ENCODE results near the gene COPG1. TPM values are rescaled to one million over a fixed set of nuclear protein-coding genes. Genes with fewer than 3 reads are reported as not detected.

The COPG1 gene
- total and polyA plus RNA-seq, 9 of the 15 experiments (the other 6 are each of a cell fraction or from before 2014, with no cell fraction given), result 40.3 to 105 (median 62.4) TPM

GRCh38 chr3:129315223-129315997, 66.0 kb downstream of the COPG1 start:
- in situ Hi-C loops (cut with MboI), result no loop called here
- POLR2A ChIA-PET, result interaction anchor here (0.6 to 2.5 kb wide), 24 partner anchors 8 to 267 kb away, joined by 3 to 20 read pairs (median 4); partner anchors contain the start of genes COPG1, EFCAB12 and HMCES
- intact Hi-C loops (cut with micrococcal nuclease), result loop anchor here (2.0 kb wide), 1 partner anchor 37 kb away; the partner anchor contains the start of gene HMCES
- Histone ChIP-seq H3K9ac (ENCODE audit: insufficient read depth in 1 of 2, low read depth in 2 of 2, low read length in 2 of 2) (peak overlapping the region; percentile 79 to 100), H3K79me2 (ENCODE audit: control insufficient read depth, insufficient read depth, low read length) (peaks cover 17% of the 10 kb centered on the region), H3K4me1 (replicated peaks in 1 of 2; ENCODE audit: control insufficient read depth in 2 of 2, insufficient read depth in 2 of 2, low read length in 2 of 2) (peaks cover 18 to 38% of the 10 kb centered on the region in 2 experiments; a peak in 4 of 5 replicates), H2AFZ (ENCODE audit: low read depth, low read length) (peak overlapping the region; percentile 40; the same call in 1 of the 2 replicates), H3K4me2 (ENCODE audit: insufficient read depth, low read length) (peak overlapping the region; percentile 91), H3K4me3 (peak overlapping the region; percentile 78), H3K9me1 (ENCODE audit: control insufficient read depth, insufficient read depth, low read length) (no peaks in the 10 kb centered on the region), H3K36me3 (ENCODE audit: control insufficient read depth, insufficient read depth, low read length) (no peaks in the 10 kb centered on the region), H3K27me3 (ENCODE audit: control insufficient read depth in 2 of 2, insufficient read depth in 2 of 2, low read length in 2 of 2) (no peaks in the 10 kb centered on the region), H4K20me1 (replicated peaks; ENCODE audit: control insufficient read depth, insufficient read depth, low read length) (peaks cover 5% of the 10 kb centered on the region; the same call in 1 of the 2 replicates), H3K9me3 (replicated peaks; ENCODE audit: control insufficient read depth, insufficient read depth, low read depth, low read length) (no peaks in the 10 kb centered on the region), H3K27ac (ENCODE audit: extremely low read depth, low read depth, low read length) (peak overlapping the region; percentile 79)
- peak; percentile 7; the same call in 1 of the 3 replicates for ATAC-seq
- DNase-seq (ENCODE audit: extremely low read depth in 1 of 4, low spot score in 3 of 4), result peak in 3 of 4 experiments; percentile 36 to 40 (median 37)
- TSS peak; percentile 86 for BruUV-seq (replicated peaks)
- CTCF ChIA-PET (ENCODE audit: low intra/inter-chr PET ratio), result interaction anchor here (0.6 kb wide), 1 partner anchor 1104 kb away, joined by 3 read pairs; no protein-coding TSS in a partner anchor
- FAIRE-seq, result no peak
- WGBS (ENCODE audit: insufficient coverage, low coverage, missing lambda C conversion rate), result under 1% methylated on average over 21 of the region's 80 CpGs
- TF ChIP-seq YY1 (IDR thresholded peaks at IDR 0.05; ENCODE audit: borderline replicate concordance in 1 of 3, control insufficient read depth in 1 of 3, extremely low read depth in 1 of 3, insufficient read depth in 3 of 3, insufficient read length in 1 of 3, insufficient replicate concordance in 2 of 3, low read depth in 1 of 3, low read length in 2 of 3) (peak in 1 of 3 experiments; percentile 16), XRCC5 (IDR thresholded peaks at IDR 0.05; ENCODE audit: low read depth, low read length) (0 out of 2 replicates have a peak, but pooled peaks have one; percentile 0), TAF1 (IDR thresholded peaks at IDR 0.05; ENCODE audit: control insufficient read depth, extremely low read depth, insufficient read depth, low read length, severe bottlenecking) (peak; percentile 2), ATF1 (CRISPR knock-in tag; IDR thresholded peaks at IDR 0.05) (no peak), ATF1 (tag; IDR thresholded peaks at IDR 0.05) (peak; percentile 23; the same call in 1 of the 2 replicates), NCOA6 (IDR thresholded peaks at IDR 0.05) (no peak), E2F6 (IDR thresholded peaks at IDR 0.05; ENCODE audit: borderline replicate concordance in 1 of 2, extremely low read depth in 1 of 2, insufficient read depth in 1 of 2, insufficient read length in 1 of 2, low read depth in 1 of 2, low read length in 1 of 2, poor library complexity in 1 of 2, severe bottlenecking in 1 of 2) (peak in 1 of 2 experiments; percentile 47), RBM22 (IDR thresholded peaks at IDR 0.05; ENCODE audit: low read depth, low read length, poor library complexity, severe bottlenecking) (peak; percentile 7), CHD1 (IDR thresholded peaks at IDR 0.05; ENCODE audit: low read length) (peak; percentile 79), SAFB (IDR thresholded peaks at IDR 0.05; ENCODE audit: borderline replicate concordance, low read depth, low read length) (0 out of 2 replicates have a peak, but pooled peaks have one; percentile 43), ZNF143 (CRISPR knock-in tag; IDR thresholded peaks at IDR 0.05) (no peak), SETDB1 (IDR thresholded peaks at IDR 0.05; ENCODE audit: low read length) (no peak), HMGXB4 (CRISPR knock-in tag; IDR thresholded peaks at IDR 0.05) (0 out of 2 replicates have a peak, but pooled peaks have one; percentile 23)
- TF ChIP-seq, protein P1, sequence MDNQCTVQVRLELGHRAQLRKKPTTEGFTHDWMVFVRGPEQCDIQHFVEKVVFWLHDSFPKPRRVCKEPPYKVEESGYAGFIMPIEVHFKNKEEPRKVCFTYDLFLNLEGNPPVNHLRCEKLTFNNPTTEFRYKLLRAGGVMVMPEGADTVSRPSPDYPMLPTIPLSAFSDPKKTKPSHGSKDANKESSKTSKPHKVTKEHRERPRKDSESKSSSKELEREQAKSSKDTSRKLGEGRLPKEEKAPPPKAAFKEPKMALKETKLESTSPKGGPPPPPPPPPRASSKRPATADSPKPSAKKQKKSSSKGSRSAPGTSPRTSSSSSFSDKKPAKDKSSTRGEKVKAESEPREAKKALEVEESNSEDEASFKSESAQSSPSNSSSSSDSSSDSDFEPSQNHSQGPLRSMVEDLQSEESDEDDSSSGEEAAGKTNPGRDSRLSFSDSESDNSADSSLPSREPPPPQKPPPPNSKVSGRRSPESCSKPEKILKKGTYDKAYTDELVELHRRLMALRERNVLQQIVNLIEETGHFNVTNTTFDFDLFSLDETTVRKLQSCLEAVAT (IDR thresholded peaks at IDR 0.05), result peak in 1 of 2 experiments; percentile 14; a peak in 2 of 4 replicates

Data from K562 (cell line).